IMR-90 (cell line): ENCODE data around the gene SNX32. TPM values are rescaled to one million over a fixed set of nuclear protein-coding genes. Genes with fewer than 3 reads are reported as not detected.

Experiments
- ATAC-seq: fragments of 200-7000 bp; cut with Tn5 transposase; 2 replicates; pipeline ENCODE4 v1.9.1; 2020; ENCODE audit warnings: low read depth, mild to moderate bottlenecking, moderate library complexity
- BruUV-seq: library from RNA; stranded (reverse); fragments of 400-500 nt; replicated peaks from 2 replicates; lab custom pipeline; 2021; lab: Mats Ljungman, UMichigan
- CTCF ChIA-PET: fragments of 300-600 bp; formaldehyde crosslinking; extraction: SDS; loops from one replicate; lab custom pipeline; 2021; ENCODE audit warnings: antibody characterized with exemption; lab: Yijun Ruan, JAX
- POLR2A ChIA-PET: fragments of 300-600 bp; sonication (Branson Sonifier 250); formaldehyde crosslinking; loops from one replicate; lab custom pipeline; 2022; ENCODE audit warnings: antibody characterized with exemption; ENCODE audit not compliant: unreplicated experiment; lab: Charles Lee
- DNase-seq: peaks from one replicate; pipeline ENCODE4 v3.0.0; 2013
- H2AFZ ChIP-seq: replicated peaks from 2 replicates; pipeline ENCODE3; 2013; ENCODE audit warnings: low read length, mild to moderate bottlenecking; ENCODE audit not compliant: poor library complexity
- H2AK5ac ChIP-seq: 2 replicates; pipeline ENCODE4 v1.6.1; 2013; ENCODE audit warnings: low read depth, low read length, inconsistent platforms
- H2AK9ac ChIP-seq: replicated peaks from 2 replicates; pipeline ENCODE3; 2013; ENCODE audit warnings: mild to moderate bottlenecking, low read depth, low read length, moderate library complexity; ENCODE audit not compliant: poor library complexity
- H2BK120ac ChIP-seq: 2 replicates; pipeline ENCODE4 v1.6.1; 2013; ENCODE audit warnings: low read depth, low read length, inconsistent platforms
- H2BK15ac ChIP-seq: 3 replicates; pipeline ENCODE4 v1.6.1; 2013; ENCODE audit warnings: low read depth, low read length, inconsistent platforms
- H2BK20ac ChIP-seq: 2 replicates; pipeline ENCODE4 v1.6.1; 2013; ENCODE audit warnings: low read depth, mild to moderate bottlenecking, inconsistent platforms, low read length, moderate library complexity
- H2BK5ac ChIP-seq: 2 replicates; pipeline ENCODE4 v1.6.1; 2013; ENCODE audit warnings: mild to moderate bottlenecking, low read depth, low read length, inconsistent platforms; ENCODE audit not compliant: poor library complexity, severe bottlenecking
- H3K14ac ChIP-seq: replicated peaks from 2 replicates; pipeline ENCODE4 v1.6.1; 2013; ENCODE audit warnings: low read depth, low read length, inconsistent platforms
- H3K18ac ChIP-seq: 2 replicates; pipeline ENCODE4 v1.6.1; 2013; ENCODE audit warnings: low read depth, low read length, control low read depth
- H3K23ac ChIP-seq: 2 replicates; pipeline ENCODE4 v1.6.1; 2013; ENCODE audit warnings: low read depth, low read length, inconsistent platforms
- H3K27ac ChIP-seq: 2 replicates; pipeline ENCODE4 v1.5.1; 2013; ENCODE audit warnings: mild to moderate bottlenecking, control low read depth, low read length; ENCODE audit not compliant: insufficient read depth
- H3K27me3 ChIP-seq: 2 replicates; pipeline ENCODE4 v1.6.1; 2013; ENCODE audit warnings: low read length; ENCODE audit not compliant: control insufficient read depth, insufficient read depth
- H3K36me3 ChIP-seq: 2 replicates; pipeline ENCODE4 v1.6.1; 2013; ENCODE audit warnings: low read length, mixed read lengths; ENCODE audit not compliant: control insufficient read depth, insufficient read depth
- H3K4ac ChIP-seq: 2 replicates; pipeline ENCODE4 v1.6.1; 2013; ENCODE audit warnings: low read depth, low read length, inconsistent platforms
- H3K4me1 ChIP-seq: 2 replicates; pipeline ENCODE4 v1.6.1; 2013; ENCODE audit warnings: low read length, mixed read lengths; ENCODE audit not compliant: control insufficient read depth, insufficient read depth
- H3K4me2 ChIP-seq: 2 replicates; pipeline ENCODE4 v1.6.1; 2013; ENCODE audit warnings: low read depth, mild to moderate bottlenecking, control low read depth, low read length, moderate library complexity
- H3K4me3 ChIP-seq: 2 replicates; pipeline ENCODE4 v1.5.1; 2013; ENCODE audit warnings: low read depth, mild to moderate bottlenecking, control low read depth, low read length, moderate library complexity; ENCODE audit not compliant: insufficient read depth
- H3K56ac ChIP-seq: 2 replicates; pipeline ENCODE4 v1.6.1; 2013; ENCODE audit warnings: low read length, inconsistent platforms; ENCODE audit not compliant: insufficient read depth; ENCODE audit errors: extremely low read depth
- H3K79me1 ChIP-seq, 2 experiments: 2 replicates each; pipeline ENCODE4 v1.6.1; 2013; ENCODE audit warnings: low read length in 2 of 2, inconsistent platforms in 1 of 2, low read depth in 1 of 2
- H3K9ac ChIP-seq: 2 replicates; pipeline ENCODE4 v1.6.1; 2013; ENCODE audit warnings: low read depth, low read length, control low read depth
- H3K9me1 ChIP-seq: 2 replicates; pipeline ENCODE4 v1.6.1; 2013; ENCODE audit warnings: low read length, inconsistent platforms; ENCODE audit not compliant: insufficient read depth
- H3K9me3 ChIP-seq: 2 replicates; pipeline ENCODE4 v1.6.1; 2013; ENCODE audit warnings: low read length; ENCODE audit not compliant: control insufficient read depth, insufficient read depth
- H4K20me1 ChIP-seq: 2 replicates; pipeline ENCODE4 v1.6.1; 2013; ENCODE audit warnings: low read length, inconsistent platforms; ENCODE audit not compliant: insufficient read depth
- H4K5ac ChIP-seq: 2 replicates; pipeline ENCODE4 v1.6.1; 2013; ENCODE audit warnings: mild to moderate bottlenecking, low read depth, low read length, control low read depth
- H4K8ac ChIP-seq, 2 experiments: 2 replicates each; pipeline ENCODE4 v1.6.1; 2013; ENCODE audit warnings: low read depth in 2 of 2, low read length in 2 of 2, control low read depth in 1 of 2, inconsistent platforms in 1 of 2
- H4K91ac ChIP-seq: 2 replicates; pipeline ENCODE4 v1.6.1; 2013; ENCODE audit warnings: low read depth, low read length, inconsistent platforms; ENCODE audit not compliant: insufficient read depth
- MAFK ChIP-seq: IDR thresholded peaks from 2 replicates; pipeline ENCODE4 v1.6.1; 2012; ENCODE audit warnings: low read depth, low read length, improper control_type of control experiment
- WGBS, 2 experiments: methylation state at CpG; one replicate each; pipeline versions ENCODE4 v1.1.5 to v1.1.7; 2013; ENCODE audit warnings: missing lambda C conversion rate in 2 of 2; ENCODE audit not compliant: insufficient read length in 1 of 2; ENCODE audit errors: extremely low coverage in 2 of 2; 5-methylcytosine and 5-hydroxymethylcytosine counted together
- dilution Hi-C: fragments of 300-500 bp; cut with HindIII; formaldehyde crosslinking; loops from one replicate; pipeline ENCODE4 v1.14.3; 2018; ENCODE audit warnings: low sequenced_read_pairs; ENCODE audit not compliant: unreplicated experiment
- in situ Hi-C: fragments of 300-500 bp; cut with MboI; formaldehyde crosslinking; loops from 3 replicates; pipeline ENCODE4 v1.14.3; 2019; ENCODE audit warnings: low sequenced_read_pairs, inconsistent platforms, mixed read lengths
- intact Hi-C: fragments of 100-400 bp; cut with micrococcal nuclease; formaldehyde crosslinking; loops from 2 replicates; pipeline ENCODE4 v1.10.0; 2022
- polyA plus RNA-seq, 3 experiments: library from polyadenylated mRNA; depleted of rRNA; stranded (reverse); fragments of >200 nt; gene quantifications; 2 replicates each; pipeline ENCODE4 v1.2.3, GENCODE V29; 2012; ENCODE audit warnings: low replicate concordance in 1 of 3
- total RNA-seq: library from RNA; depleted of rRNA; stranded (reverse); fragments of >200 nt; gene quantifications from 2 replicates; pipeline ENCODE4 v1.2.3, GENCODE V29; 2012
- TF ChIP-seq, protein P1 (sequence below): conservative IDR thresholded peaks from 2 replicates; pipeline ENCODE4 v1.5.1; 2012; ENCODE audit warnings: mild to moderate bottlenecking, low read depth, low read length, improper control_type of control experiment

SNX32 gene
- total and polyA plus RNA-seq, 2 of the 4 experiments (the other 2 are of a cell fraction): 0.36 to 0.79 TPM

DNA sequence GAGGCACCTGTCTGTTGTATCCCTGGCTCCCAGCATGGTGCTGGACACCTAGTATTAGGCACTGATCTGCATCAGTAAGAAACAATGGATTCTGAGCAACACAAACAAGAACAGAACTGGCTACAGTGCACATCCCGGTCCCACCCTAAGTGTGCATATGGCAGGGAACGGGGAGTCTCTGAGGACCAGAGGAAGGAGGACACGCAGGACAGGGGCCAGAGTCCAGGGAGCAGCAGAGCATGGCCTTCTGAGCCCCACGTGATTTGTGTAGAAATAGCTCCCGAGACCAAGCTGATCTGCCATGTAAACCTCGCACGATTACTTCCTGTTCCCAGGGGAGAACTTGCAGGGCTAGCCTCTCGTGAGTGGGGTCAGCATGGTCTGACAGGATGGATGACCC lies 12.7 kb upstream of the SNX32 start:
- no peaks in the 10 kb centered on the region for H3K9me1 ChIP-seq
- BruUV-seq: no TSS peak
- no peaks in the 10 kb centered on the region for H3K4me1 ChIP-seq
- H3K4me2 ChIP-seq: no peak overlapping the region
- no peak overlapping the region for H3K14ac ChIP-seq
- dilution Hi-C loops (no loop called here), in situ Hi-C loops (no loop called here), intact Hi-C loops (no loop called here)
- TF ChIP-seq, protein P1, sequence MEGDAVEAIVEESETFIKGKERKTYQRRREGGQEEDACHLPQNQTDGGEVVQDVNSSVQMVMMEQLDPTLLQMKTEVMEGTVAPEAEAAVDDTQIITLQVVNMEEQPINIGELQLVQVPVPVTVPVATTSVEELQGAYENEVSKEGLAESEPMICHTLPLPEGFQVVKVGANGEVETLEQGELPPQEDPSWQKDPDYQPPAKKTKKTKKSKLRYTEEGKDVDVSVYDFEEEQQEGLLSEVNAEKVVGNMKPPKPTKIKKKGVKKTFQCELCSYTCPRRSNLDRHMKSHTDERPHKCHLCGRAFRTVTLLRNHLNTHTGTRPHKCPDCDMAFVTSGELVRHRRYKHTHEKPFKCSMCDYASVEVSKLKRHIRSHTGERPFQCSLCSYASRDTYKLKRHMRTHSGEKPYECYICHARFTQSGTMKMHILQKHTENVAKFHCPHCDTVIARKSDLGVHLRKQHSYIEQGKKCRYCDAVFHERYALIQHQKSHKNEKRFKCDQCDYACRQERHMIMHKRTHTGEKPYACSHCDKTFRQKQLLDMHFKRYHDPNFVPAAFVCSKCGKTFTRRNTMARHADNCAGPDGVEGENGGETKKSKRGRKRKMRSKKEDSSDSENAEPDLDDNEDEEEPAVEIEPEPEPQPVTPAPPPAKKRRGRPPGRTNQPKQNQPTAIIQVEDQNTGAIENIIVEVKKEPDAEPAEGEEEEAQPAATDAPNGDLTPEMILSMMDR: no peak
- no peak for TF ChIP-seq MAFK
- H4K20me1 ChIP-seq: no peaks in the 10 kb centered on the region
- no peak overlapping the region for H3K18ac ChIP-seq
- no peaks in the 10 kb centered on the region; a peak in 1 of 4 replicates for H3K79me1 ChIP-seq
- no peak overlapping the region for H3K27ac ChIP-seq
- POLR2A ChIA-PET: no interaction called here
- no peak overlapping the region for H4K8ac ChIP-seq
- H2AK5ac ChIP-seq: no peak overlapping the region
- no peak overlapping the region for H3K4me3 ChIP-seq
- H3K23ac ChIP-seq: no peak overlapping the region
- no peak overlapping the region for H2BK120ac ChIP-seq
- H3K9me3 ChIP-seq: no peaks in the 10 kb centered on the region
- peak overlapping the region; percentile 5 for H2AFZ ChIP-seq
- H2BK5ac ChIP-seq: no peak overlapping the region
- no peak overlapping the region for H3K9ac ChIP-seq
- DNase-seq (no peak), ATAC-seq (no peak)
- no peak overlapping the region for H3K56ac ChIP-seq
- no peak overlapping the region for H4K91ac ChIP-seq
- no peaks in the 10 kb centered on the region for H3K36me3 ChIP-seq
- 64% methylated on average over 5 of the region's 8 CpGs; no CpG with 5 or more reads in 1 of the 2 experiments for WGBS, 2 experiments
- H3K4ac ChIP-seq: no peak overlapping the region
- no peak overlapping the region for H2BK20ac ChIP-seq
- H4K5ac ChIP-seq: no peak overlapping the region
- CTCF ChIA-PET: no interaction called here
- H2BK15ac ChIP-seq: no peak overlapping the region
- no peak overlapping the region for H2AK9ac ChIP-seq
- H3K27me3 ChIP-seq: peaks cover 6% of the 10 kb centered on the region
